Fibroblast of skin of scalp (primary cell): ENCODE results near the gene SPPL3.

Source experiments
- DNase-seq: peaks from one replicate; pipeline ENCODE4 v3.0.0-alpha.2; 2013

The SPPL3 gene

DNA sequence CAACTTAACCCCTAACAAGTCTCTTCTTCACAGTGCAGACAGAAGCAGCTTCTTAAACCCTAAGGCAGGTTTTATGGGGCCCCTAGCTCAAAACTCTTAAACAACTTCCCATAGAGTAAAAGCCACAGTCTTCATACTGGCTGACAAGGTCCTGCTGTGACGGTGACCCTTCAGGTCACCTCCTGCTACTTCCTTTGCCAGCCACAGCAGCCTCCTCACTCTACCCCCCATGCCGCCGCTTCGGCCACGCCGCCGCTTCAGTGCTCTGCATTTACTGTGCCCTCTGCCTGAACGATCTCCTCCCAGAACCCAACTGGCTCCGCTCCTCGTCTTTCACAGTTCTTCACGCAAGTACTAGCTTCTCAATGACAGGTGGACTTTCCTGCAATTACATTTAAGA is 133.1 kb downstream of the SPPL3 start:
- DNase-seq, result no peak

DNA sequence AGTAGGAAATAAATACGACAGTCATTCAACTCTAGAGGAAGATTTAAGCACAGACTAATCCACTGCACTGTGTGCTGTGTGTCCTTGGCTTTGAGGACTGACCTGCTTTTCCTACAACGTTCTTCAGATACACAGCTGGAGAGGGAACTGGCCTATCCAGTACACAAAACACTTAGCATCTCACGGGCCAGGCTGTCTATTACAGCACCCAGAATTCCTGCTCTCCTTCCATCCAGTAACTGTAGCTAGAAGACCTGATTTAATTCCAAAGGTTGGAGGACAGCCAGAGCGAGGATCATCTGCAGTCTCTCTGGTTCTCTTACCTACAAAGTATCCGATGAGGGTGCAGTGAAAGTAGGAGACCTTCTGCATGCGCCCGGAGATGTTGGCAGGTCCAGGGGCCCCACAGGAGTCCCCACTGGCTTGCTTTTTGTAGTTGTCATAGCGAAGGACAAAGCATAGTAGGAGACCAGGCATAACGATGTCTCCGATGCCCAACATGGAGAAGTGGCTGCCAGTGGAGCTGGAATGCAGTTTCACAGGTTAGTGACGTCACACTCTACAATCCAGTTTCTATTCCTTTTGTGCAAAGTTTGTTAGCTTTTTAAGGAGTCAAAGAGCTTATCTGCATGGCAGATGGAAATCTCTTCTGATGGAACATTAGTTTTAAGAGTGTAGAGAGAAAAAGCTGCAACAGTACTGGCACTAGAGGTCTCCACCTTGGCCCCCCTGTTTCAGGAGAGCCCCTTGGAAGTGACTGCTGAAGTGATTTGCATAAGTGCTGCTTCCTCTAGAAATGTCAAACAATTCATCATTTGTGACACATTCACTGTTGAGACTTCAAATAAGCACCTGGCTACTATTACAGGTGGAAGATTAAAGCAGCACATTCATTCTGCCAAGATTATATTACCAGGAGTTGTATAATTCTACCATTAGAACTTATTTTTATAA is 136.8 kb downstream of the SPPL3 start:
- no peak for DNase-seq

GRCh38 chr12:120766566-120766965 is 137.6 kb downstream of the SPPL3 start:
- DNase-seq, result no peak

DNA sequence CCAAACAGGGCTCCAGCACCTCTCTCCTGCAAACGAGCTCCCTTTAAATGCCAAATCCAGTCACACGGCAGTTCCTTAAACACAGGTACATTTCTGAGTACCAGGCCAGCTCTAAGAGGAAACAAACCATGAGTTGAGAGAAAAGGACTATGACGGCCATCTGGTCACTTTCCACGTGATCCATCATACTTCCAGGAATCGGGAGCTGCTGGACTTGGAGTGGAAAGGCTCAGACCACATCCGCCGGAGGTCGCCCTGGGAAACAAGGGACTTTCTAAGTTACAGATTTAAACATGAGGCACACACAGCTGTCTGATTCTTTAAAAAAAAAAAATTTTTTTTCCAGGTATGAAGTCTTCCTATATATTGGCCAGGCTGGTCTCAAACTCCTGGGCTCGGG is 139.3 kb downstream of the SPPL3 start:
- DNase-seq, result no peak

DNA sequence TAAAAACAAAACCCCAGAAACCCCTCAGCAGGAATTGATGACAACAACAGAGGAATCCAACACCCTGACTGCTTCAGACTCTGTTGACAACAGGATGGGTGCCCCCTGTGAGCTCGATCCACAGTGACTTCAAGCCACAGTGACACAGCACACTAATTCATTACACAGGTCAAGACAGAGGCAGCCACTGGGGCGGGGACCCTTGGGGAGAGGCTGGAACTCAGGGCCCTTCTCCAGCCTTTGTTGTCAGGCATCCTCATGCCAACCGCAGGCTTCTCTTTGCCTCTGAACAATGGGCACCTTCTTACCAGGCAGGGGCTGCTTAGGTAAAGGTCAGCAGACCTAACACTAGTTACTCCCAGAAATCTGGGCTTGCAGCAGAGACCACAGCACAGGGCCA is 140.9 kb downstream of the SPPL3 start:
- DNase-seq, result no peak

- DNase-seq, result peak; percentile 18
Measured at GRCh38 chr12:120762086-120762485, 142.1 kb downstream of the SPPL3 start.

DNA sequence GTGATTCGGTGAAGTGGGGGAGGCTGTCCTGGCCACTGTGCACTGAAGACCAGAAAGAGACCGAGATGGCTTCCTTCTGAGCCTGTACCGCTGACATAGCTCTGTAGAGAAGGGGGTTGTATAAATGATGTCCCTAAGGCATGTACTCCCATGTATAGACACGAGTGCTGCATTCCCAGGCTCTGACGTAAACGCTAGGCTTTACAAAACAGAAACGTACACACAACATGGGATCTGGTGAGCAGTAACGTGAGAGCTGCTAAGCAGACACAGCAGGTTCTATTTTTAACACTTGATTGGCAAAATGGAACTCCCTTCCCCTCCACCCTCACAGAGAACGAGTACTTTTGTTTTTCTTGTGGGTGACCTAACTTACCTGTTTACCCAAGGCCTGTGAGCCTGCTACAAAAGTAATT is 142.6 kb downstream of the SPPL3 start:
- peak; percentile 95 for DNase-seq

DNA sequence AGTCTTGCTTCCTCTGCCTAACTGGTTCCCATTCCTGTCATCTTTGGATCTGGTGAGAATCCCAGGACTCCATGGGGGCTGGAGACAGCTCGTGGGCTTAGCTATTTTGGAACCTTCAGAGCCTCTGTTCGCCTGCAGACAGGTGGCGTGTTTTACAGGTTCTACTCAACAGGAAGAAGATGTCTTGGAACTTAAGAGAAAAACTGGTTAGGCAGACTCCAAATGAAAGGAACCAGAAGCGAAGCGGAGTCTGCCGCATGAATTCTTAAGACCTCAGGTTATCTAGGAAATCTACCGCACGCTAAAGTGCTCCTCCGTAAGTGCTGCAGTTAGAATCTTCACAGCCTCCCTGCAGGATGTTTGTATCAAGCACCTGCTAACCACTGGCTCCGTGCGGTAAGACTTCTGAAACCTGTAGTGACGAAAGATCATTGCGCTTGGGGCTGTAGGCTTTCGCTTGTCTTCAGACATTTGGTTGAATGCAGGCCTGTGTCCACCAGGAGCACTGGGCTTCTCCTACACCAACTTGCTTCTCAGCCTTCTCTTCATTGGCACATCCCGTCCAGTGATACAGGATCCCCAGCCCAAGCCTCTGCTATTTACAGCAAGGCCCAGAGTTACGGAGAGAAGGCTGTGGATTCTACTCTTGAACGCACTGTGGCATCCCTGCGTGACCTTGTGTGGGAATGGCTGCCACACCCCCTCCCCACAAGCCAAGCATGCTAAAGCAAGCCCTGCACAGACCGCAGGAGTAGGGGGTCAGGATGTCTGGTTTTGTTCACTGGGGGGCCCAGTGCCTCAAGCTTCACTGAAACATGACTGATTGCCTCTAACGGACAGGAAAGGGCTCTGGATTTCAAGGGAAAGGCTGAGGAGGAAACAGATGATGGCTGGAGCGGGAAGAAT is 143.6 kb downstream of the SPPL3 start:
- peak; percentile 4 for DNase-seq

DNA sequence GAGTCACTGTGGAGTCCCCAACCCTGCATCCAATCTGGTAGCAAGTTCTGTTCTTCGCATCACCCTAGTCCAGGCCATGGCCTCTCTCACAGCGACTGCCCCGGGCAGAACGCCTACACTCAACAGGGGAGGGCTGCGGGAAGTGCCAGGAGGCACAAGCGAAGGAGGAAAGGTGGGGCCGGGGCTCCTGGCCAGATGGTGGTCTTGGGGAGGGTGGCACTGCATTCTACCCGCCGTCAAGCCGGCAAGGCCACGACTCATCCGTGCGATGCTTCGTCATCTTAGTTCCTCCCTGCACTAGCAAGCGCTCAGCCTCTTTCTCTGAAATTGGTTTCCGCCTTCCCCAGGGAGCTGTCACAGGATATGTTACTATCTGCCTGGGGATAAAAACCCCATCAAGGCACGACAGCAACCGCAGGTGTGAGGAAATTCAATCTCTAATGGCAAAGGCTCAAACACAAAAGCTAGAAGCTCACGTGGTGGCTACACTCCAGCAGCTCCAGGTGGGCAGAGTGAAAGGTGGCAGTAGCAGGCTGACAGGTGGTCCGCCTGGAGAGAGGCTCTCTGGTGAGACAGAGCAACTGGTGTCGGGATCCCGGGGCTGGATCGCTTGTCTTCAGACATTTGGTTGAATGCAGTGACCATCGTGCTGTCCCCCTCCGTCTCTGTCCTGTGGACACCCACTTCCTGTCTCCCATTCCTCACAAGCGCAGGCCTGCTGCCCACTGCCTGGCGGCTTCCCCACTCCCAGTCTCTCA is 144.4 kb downstream of the SPPL3 start:
- DNase-seq, result no peak

GRCh38 chr12:120758798-120759590 is 145.2 kb downstream of the SPPL3 start:
- DNase-seq, result no peak

GRCh38 chr12:120757949-120758348 is 146.2 kb downstream of the SPPL3 start:
- DNase-seq, result no peak

GRCh38 chr12:120757226-120757742 is 146.9 kb downstream of the SPPL3 start:
- no peak for DNase-seq

- DNase-seq, result no peak
Measured at GRCh38 chr12:120755269-120755668, 148.9 kb downstream of the SPPL3 start.

- DNase-seq, result no peak
Measured at GRCh38 chr12:120754792-120755191, 149.4 kb downstream of the SPPL3 start.

GRCh38 chr12:120751389-120751788 is 152.8 kb downstream of the SPPL3 start:
- DNase-seq, result no peak

DNA sequence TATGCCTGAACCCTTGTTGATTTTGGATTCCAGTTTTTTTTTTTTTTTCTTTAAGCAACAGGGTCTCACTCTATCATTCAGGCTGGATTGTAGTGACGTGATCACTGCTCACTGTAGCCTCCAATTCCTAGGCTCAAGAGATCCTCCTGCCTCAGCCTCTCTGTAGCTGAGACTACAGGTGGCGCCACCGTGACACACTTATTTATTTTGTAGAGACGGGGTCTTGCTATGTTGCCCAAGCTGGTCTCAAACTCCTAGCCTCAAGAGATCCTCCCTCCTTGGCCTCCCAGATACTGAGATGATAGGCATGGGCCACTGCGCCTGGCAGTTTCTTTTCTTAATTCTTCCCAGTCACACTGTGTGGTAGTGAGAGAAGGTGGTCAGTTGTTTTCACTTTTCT is 153.4 kb downstream of the SPPL3 start:
- DNase-seq, result no peak

- no peak for DNase-seq
Measured at GRCh38 chr12:120749256-120749655, 154.9 kb downstream of the SPPL3 start.

DNA sequence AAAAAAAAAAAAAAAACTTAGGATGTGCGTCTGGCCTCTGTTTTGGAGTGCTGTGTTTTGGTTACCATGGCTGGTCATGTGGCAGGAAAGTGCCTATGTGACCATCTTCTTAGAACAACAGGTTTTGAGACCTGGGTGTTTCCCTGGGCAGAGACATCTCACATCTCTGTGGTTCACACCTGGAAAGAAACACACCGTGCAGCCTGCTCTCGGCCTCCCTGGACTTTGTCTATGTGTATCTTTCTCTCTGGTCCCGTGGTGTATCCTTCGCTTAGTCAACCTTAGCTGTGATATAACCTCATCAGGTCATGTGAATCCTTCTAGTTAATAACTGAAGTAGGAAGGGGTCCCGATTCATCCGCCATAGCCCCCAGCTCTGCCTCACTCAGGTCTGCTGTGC is 155.9 kb downstream of the SPPL3 start:
- no peak for DNase-seq

- DNase-seq, result no peak
Measured at GRCh38 chr12:120744922-120745493, 159.2 kb downstream of the SPPL3 start.

GRCh38 chr12:120741476-120742421 is 162.4 kb downstream of the SPPL3 start:
- DNase-seq, result no peak
